Tibial nerve (tissue), 3 donors: ENCODE data around the gene PLSCR4.

Experiments used
- POLR2A ChIP-seq, 2 donors: fragments of 450-650 bp; IDR thresholded peaks; one replicate each; pipeline ENCODE4 v1.6.1; 2017; ENCODE audit warnings: antibody characterized with exemption in 2 of 2, mild to moderate bottlenecking in 2 of 2, moderate library complexity in 2 of 2
- TF ChIP-seq, protein P1 (sequence below), 5 experiments: fragments of 200-600 bp in 3 of 5; fragments of 450-650 bp in 2 of 5; sonication (generic) in 3 of 5; IDR thresholded peaks; one replicate each; pipeline ENCODE4 v1.5.1; 2016 to 2019; ENCODE audit warnings: antibody characterized with exemption in 5 of 5, mild to moderate bottlenecking in 3 of 5, moderate library complexity in 2 of 5

DNA sequence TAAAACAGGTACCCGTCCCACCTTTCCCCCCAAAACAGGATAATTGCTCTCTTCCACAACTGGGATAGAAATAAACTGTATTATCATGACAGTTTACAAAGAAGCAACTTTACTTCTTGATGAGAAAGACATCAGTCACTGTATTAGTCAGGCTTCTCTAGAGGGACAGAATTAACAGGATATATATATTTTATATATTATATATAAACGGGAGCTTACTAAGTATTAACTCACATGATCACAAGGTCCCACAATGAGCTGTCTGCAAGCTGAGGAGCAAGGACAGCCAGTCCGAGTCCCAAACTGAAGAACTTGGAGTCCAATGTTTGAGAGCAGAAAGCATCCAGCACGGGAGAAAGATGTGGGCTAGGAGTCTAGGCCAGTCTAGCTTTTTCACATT lies 18.4 kb upstream of the PLSCR4 start:
- no peak for TF ChIP-seq POLR2A (IDR thresholded peaks at IDR 0.05)
- TF ChIP-seq, protein P1, sequence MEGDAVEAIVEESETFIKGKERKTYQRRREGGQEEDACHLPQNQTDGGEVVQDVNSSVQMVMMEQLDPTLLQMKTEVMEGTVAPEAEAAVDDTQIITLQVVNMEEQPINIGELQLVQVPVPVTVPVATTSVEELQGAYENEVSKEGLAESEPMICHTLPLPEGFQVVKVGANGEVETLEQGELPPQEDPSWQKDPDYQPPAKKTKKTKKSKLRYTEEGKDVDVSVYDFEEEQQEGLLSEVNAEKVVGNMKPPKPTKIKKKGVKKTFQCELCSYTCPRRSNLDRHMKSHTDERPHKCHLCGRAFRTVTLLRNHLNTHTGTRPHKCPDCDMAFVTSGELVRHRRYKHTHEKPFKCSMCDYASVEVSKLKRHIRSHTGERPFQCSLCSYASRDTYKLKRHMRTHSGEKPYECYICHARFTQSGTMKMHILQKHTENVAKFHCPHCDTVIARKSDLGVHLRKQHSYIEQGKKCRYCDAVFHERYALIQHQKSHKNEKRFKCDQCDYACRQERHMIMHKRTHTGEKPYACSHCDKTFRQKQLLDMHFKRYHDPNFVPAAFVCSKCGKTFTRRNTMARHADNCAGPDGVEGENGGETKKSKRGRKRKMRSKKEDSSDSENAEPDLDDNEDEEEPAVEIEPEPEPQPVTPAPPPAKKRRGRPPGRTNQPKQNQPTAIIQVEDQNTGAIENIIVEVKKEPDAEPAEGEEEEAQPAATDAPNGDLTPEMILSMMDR (IDR thresholded peaks at IDR 0.05) = no peak
